ENCODE measurements around the gene SLC25A11.

GRCh38 chr17:4949321-4950074, 9.7 kb upstream of the SLC25A11 start:
- TF ChIP-seq, protein P1, sequence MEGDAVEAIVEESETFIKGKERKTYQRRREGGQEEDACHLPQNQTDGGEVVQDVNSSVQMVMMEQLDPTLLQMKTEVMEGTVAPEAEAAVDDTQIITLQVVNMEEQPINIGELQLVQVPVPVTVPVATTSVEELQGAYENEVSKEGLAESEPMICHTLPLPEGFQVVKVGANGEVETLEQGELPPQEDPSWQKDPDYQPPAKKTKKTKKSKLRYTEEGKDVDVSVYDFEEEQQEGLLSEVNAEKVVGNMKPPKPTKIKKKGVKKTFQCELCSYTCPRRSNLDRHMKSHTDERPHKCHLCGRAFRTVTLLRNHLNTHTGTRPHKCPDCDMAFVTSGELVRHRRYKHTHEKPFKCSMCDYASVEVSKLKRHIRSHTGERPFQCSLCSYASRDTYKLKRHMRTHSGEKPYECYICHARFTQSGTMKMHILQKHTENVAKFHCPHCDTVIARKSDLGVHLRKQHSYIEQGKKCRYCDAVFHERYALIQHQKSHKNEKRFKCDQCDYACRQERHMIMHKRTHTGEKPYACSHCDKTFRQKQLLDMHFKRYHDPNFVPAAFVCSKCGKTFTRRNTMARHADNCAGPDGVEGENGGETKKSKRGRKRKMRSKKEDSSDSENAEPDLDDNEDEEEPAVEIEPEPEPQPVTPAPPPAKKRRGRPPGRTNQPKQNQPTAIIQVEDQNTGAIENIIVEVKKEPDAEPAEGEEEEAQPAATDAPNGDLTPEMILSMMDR (IDR thresholded peaks at IDR 0.05), result no peak
- TF ChIP-seq POLR2A (IDR thresholded peaks at IDR 0.05) (no peak), POLR2AphosphoS5 (IDR thresholded peaks at IDR 0.05) (peak in 1 of 3 donors; percentile 71)

Measured in transverse colon (tissue), 4 donors.